Suprapubic skin (tissue), 3 donors: ENCODE data around the gene LRBA.

Source experiments
- CTCF ChIP-seq, 2 donors: fragments of 200-600 bp in 1 of 2; fragments of 450-650 bp in 1 of 2; sonication (generic) in 1 of 2; IDR thresholded peaks; one replicate each; pipeline ENCODE4 v1.5.1; 2016 to 2019; ENCODE audit warnings: antibody characterized with exemption in 2 of 2, mild to moderate bottlenecking in 1 of 2, moderate library complexity in 1 of 2
- POLR2A ChIP-seq, 2 donors: fragments of 450-650 bp; IDR thresholded peaks; one replicate each; pipeline ENCODE4 v1.6.1; 2017; ENCODE audit warnings: antibody characterized with exemption in 2 of 2, mild to moderate bottlenecking in 2 of 2, moderate library complexity in 2 of 2

GRCh38 chr4:150973626-150974251, 41.3 kb downstream of the LRBA start:
- no peak for TF ChIP-seq POLR2A (IDR thresholded peaks at IDR 0.05)
- no peak for TF ChIP-seq CTCF (IDR thresholded peaks at IDR 0.05)
